GM06990 (cell line): Measurements from ENCODE around the gene ARID1A.

Source experiments
- DNase-seq: peaks from one replicate; pipeline ENCODE4 v3.0.0-alpha.2; 2011; ENCODE audit not compliant: insufficient read length; ENCODE audit errors: extremely low read depth
- H3K27me3 ChIP-seq: replicated peaks from 2 replicates; pipeline ENCODE4 v1.6.0; 2011; ENCODE audit warnings: low read length; ENCODE audit not compliant: control insufficient read depth, insufficient read depth
- H3K36me3 ChIP-seq: 2 replicates; pipeline ENCODE4 v1.5.1; 2011; ENCODE audit warnings: low read length; ENCODE audit not compliant: control insufficient read depth, insufficient read depth
- H3K4me3 ChIP-seq: replicated peaks from 2 replicates; pipeline ENCODE4 v1.5.1; 2011; ENCODE audit warnings: low read depth, mild to moderate bottlenecking, control low read depth, low read length
- CTCF ChIP-seq: IDR thresholded peaks from 2 replicates; pipeline ENCODE4 v1.5.1; 2011; ENCODE audit warnings: low read length, control low read depth, mild to moderate bottlenecking, inconsistent platforms; ENCODE audit not compliant: insufficient read depth, poor library complexity, severe bottlenecking

The ARID1A gene

GRCh38 chr1:26772687-26773086 is 76.9 kb downstream of the ARID1A start:
- H3K36me3 ChIP-seq: peaks cover 52% of the 10 kb centered on the region
- TF ChIP-seq CTCF: no peak
- H3K4me3 ChIP-seq: no peak overlapping the region
- H3K27me3 ChIP-seq: no peaks in the 10 kb centered on the region
- DNase-seq: no peak

- H3K36me3 ChIP-seq: peaks cover 44% of the 10 kb centered on the region
- no peaks in the 10 kb centered on the region for H3K27me3 ChIP-seq
- H3K4me3 ChIP-seq: no peak overlapping the region
- no peak for TF ChIP-seq CTCF
- no peak for DNase-seq
Measured at GRCh38 chr1:26774462-26774861, 78.6 kb downstream of the ARID1A start.

- no peak for TF ChIP-seq CTCF
- peaks cover 55% of the 10 kb centered on the region for H3K36me3 ChIP-seq
- H3K4me3 ChIP-seq: no peak overlapping the region
- H3K27me3 ChIP-seq: no peaks in the 10 kb centered on the region
- DNase-seq: no peak
Measured at GRCh38 chr1:26775666-26776065, 79.9 kb downstream of the ARID1A start.

- no peaks in the 10 kb centered on the region for H3K27me3 ChIP-seq
- no peak for DNase-seq
- H3K4me3 ChIP-seq: no peak overlapping the region
- peaks cover 30% of the 10 kb centered on the region for H3K36me3 ChIP-seq
- TF ChIP-seq CTCF: no peak
Measured at GRCh38 chr1:26779098-26779668, 83.4 kb downstream of the ARID1A start.

GRCh38 chr1:26780344-26780957 is 84.6 kb downstream of the ARID1A start:
- no peaks in the 10 kb centered on the region for H3K27me3 ChIP-seq
- H3K36me3 ChIP-seq: peaks cover 23% of the 10 kb centered on the region
- TF ChIP-seq CTCF: no peak
- no peak for DNase-seq
- no peak overlapping the region for H3K4me3 ChIP-seq
